Endothelial cell (in vitro differentiated cells): Measurements from ENCODE around the gene CYP27B1. TPM values are rescaled to one million over a fixed set of nuclear protein-coding genes. Genes with fewer than 3 reads are reported as not detected.

Experiments used
- DNase-seq: peaks from one replicate; pipeline ENCODE4 v3.0.0; 2021; ENCODE audit warnings: low spot score
- H3K27ac Mint-ChIP-seq: one replicate; pipeline ENCODE4 v1.8.0; 2021; ENCODE audit warnings: mixed read lengths, inconsistent platforms; ENCODE audit not compliant: unreplicated experiment
- H3K27me3 Mint-ChIP-seq: one replicate; pipeline ENCODE4 v1.8.0; 2021; ENCODE audit warnings: mild to moderate bottlenecking, moderate library complexity, mixed read lengths, inconsistent platforms; ENCODE audit not compliant: unreplicated experiment
- H3K36me3 Mint-ChIP-seq: one replicate; pipeline ENCODE4 v1.8.0; 2021; ENCODE audit warnings: mild to moderate bottlenecking, low read depth, mixed read lengths, inconsistent platforms; ENCODE audit not compliant: unreplicated experiment
- H3K4me1 Mint-ChIP-seq: one replicate; pipeline ENCODE4 v1.8.0; 2021; ENCODE audit warnings: mild to moderate bottlenecking, mixed read lengths, inconsistent platforms; ENCODE audit not compliant: unreplicated experiment
- H3K4me3 Mint-ChIP-seq: one replicate; pipeline ENCODE4 v1.8.0; 2021; ENCODE audit warnings: mild to moderate bottlenecking, mixed read lengths, inconsistent platforms; ENCODE audit not compliant: unreplicated experiment
- H3K9me3 Mint-ChIP-seq: one replicate; pipeline ENCODE4 v1.8.0; 2021; ENCODE audit warnings: mixed read lengths, inconsistent platforms; ENCODE audit not compliant: unreplicated experiment
- CTCF ChIP-seq: fragments of 200-600 bp; sonication (generic); IDR thresholded peaks from one replicate; pipeline ENCODE4 v1.5.0; 2021; ENCODE audit warnings: antibody characterized with exemption; ENCODE audit not compliant: unreplicated experiment
- total RNA-seq: library from RNA; stranded (reverse); fragmentation: NEBNext Ultra II Directional; extraction: Animal tissue kit (Norgen Biotek cat#: 25700); gene quantifications from one replicate; pipeline ENCODE4 v1.2.1, GENCODE V29; 2021; ENCODE audit not compliant: unreplicated experiment

The CYP27B1 gene
- total RNA-seq, 1 donor from 2014 or later: 1.4 TPM

- Mint-ChIP-seq H3K4me1 (peaks cover 51% of the 10 kb centered on the region), H3K27ac (peak overlapping the region; percentile 99), H3K27me3 (peaks cover 22% of the 10 kb centered on the region), H3K9me3 (no peaks in the 10 kb centered on the region), H3K4me3 (peak overlapping the region; percentile 70), H3K36me3 (peaks cover 26% of the 10 kb centered on the region)
- no peak for TF ChIP-seq CTCF
- no peak for DNase-seq
Measured at GRCh38 chr12:57743769-57744168, 23.1 kb downstream of the CYP27B1 start.

- Mint-ChIP-seq H3K27ac (peak overlapping the region; percentile 55), H3K9me3 (no peaks in the 10 kb centered on the region), H3K4me3 (no peak overlapping the region), H3K4me1 (peaks cover 45% of the 10 kb centered on the region), H3K36me3 (peaks cover 15% of the 10 kb centered on the region), H3K27me3 (peaks cover 19% of the 10 kb centered on the region)
- DNase-seq: no peak
- TF ChIP-seq CTCF: no peak
Measured at GRCh38 chr12:57741844-57742738, 24.8 kb downstream of the CYP27B1 start.

GRCh38 chr12:57741413-57741789 is 25.5 kb downstream of the CYP27B1 start:
- no peak for TF ChIP-seq CTCF
- no peak for DNase-seq
- Mint-ChIP-seq H3K27ac (peak overlapping the region; percentile 55), H3K27me3 (peaks cover 25% of the 10 kb centered on the region), H3K4me1 (peaks cover 45% of the 10 kb centered on the region), H3K36me3 (peaks cover 16% of the 10 kb centered on the region), H3K9me3 (no peaks in the 10 kb centered on the region), H3K4me3 (no peak overlapping the region)

- no peak for TF ChIP-seq CTCF
- Mint-ChIP-seq H3K4me3 (peak overlapping the region; percentile 54), H3K27ac (peak overlapping the region; percentile 55), H3K27me3 (peaks cover 29% of the 10 kb centered on the region), H3K36me3 (peaks cover 13% of the 10 kb centered on the region), H3K9me3 (no peaks in the 10 kb centered on the region), H3K4me1 (peaks cover 44% of the 10 kb centered on the region)
- DNase-seq: peak; percentile 53
Measured at GRCh38 chr12:57740656-57741412, 26.0 kb downstream of the CYP27B1 start.
